Measurements from ENCODE around the gene ALG12. TPM values are rescaled to one million over a fixed set of nuclear protein-coding genes. Genes with fewer than 3 reads are reported as not detected.

ALG12 gene
- total RNA-seq: 16.4 and 24.5 TPM in 2 replicates

- peak; percentile 37 for DNase-seq (ENCODE audit: low read depth)
- TF ChIP-seq CTCF (conservative IDR thresholded peaks at IDR 0.05; ENCODE audit: low read depth, low read length): no peak
Observed at GRCh38 chr22:49917974-49918910, at the start of gene ALG12, which contains the start of gene CRELD2. ALG12 (minus strand) TSS chr22:49918438; CDS start chr22:49913765, 4,673 bp downstream. CRELD2 (plus strand) TSS chr22:49918634; CDS start chr22:49918770, 136 bp downstream.

GRCh38 chr22:49967706-49968208, 49.5 kb upstream of the ALG12 start:
- peak overlapping the region; percentile 17 for H3K4me3 ChIP-seq (ENCODE audit: low read depth, low read length)
- no peak for DNase-seq (ENCODE audit: low read depth)
- no peak for TF ChIP-seq CTCF (conservative IDR thresholded peaks at IDR 0.05; ENCODE audit: low read depth, low read length)

More at GRCh38 chr22:49917974-49918910, at the start of gene ALG12, which contains the start of gene CRELD2:
- H3K4me3 ChIP-seq (ENCODE audit: low read depth, low read length): peak within 1 kb of the TSS; percentile 87

- no peak for TF ChIP-seq CTCF (conservative IDR thresholded peaks at IDR 0.05; ENCODE audit: low read depth, low read length)
- peak overlapping the region; percentile 17 for H3K4me3 ChIP-seq (ENCODE audit: low read depth, low read length)
- DNase-seq (ENCODE audit: low read depth): no peak
Observed at GRCh38 chr22:49966774-49967705, 48.8 kb upstream of the ALG12 start.

GRCh38 chr22:49966041-49966773, 48.0 kb upstream of the ALG12 start:
- TF ChIP-seq CTCF (conservative IDR thresholded peaks at IDR 0.05; ENCODE audit: low read depth, low read length): no peak
- H3K4me3 ChIP-seq (ENCODE audit: low read depth, low read length): no peak overlapping the region
- no peak for DNase-seq (ENCODE audit: low read depth)

- no peak for TF ChIP-seq CTCF (conservative IDR thresholded peaks at IDR 0.05; ENCODE audit: low read depth, low read length)
- H3K4me3 ChIP-seq (ENCODE audit: low read depth, low read length): no peak overlapping the region
- DNase-seq (ENCODE audit: low read depth): no peak
Observed at GRCh38 chr22:49965091-49966040, 47.1 kb upstream of the ALG12 start.
